Endothelial cell of umbilical vein (primary cell): ENCODE measurements around the gene HID1. TPM values are rescaled to one million over a fixed set of nuclear protein-coding genes. Genes with fewer than 3 reads are reported as not detected.

Experiments used
- BruUV-seq: library from RNA; stranded (reverse); fragments of 400-500 nt; replicated peaks from 2 replicates; lab custom pipeline; 2021; lab: Mats Ljungman, UMichigan
- CTCF ChIA-PET: fragments of 300-600, 350-600 bp; sonication (Branson Sonifier 250); formaldehyde crosslinking; loops from one replicate; lab custom pipeline; 2021; ENCODE audit warnings: antibody characterized with exemption, inconsistent platforms; lab: Charles Lee
- POLR2A ChIA-PET: fragments of 300-600, 350-600 bp; sonication (Branson Sonifier 250); formaldehyde crosslinking; loops from one replicate; lab custom pipeline; 2021; ENCODE audit warnings: antibody characterized with exemption, inconsistent platforms; lab: Charles Lee
- DNase-seq: peaks from one replicate; pipeline ENCODE4 v3.0.0-alpha.2; 2011; ENCODE audit warnings: low read depth, low spot score
- FAIRE-seq: peaks from 2 replicates; lab custom pipeline; 2011; peaks lifted over from hg19 to GRCh38; lab: Jason Lieb, UNC
- H2AFZ ChIP-seq: 2 replicates; pipeline ENCODE4 v1.6.0; 2012; ENCODE audit warnings: low read depth, low read length, control low read depth, inconsistent platforms
- H3K27ac ChIP-seq: 2 replicates; pipeline ENCODE4 v1.5.1; 2011; ENCODE audit warnings: low read depth, mild to moderate bottlenecking, control low read depth, low read length, moderate library complexity; ENCODE audit not compliant: insufficient read depth
- H3K27me3 ChIP-seq, 2 experiments: 2 replicates each; pipeline versions ENCODE4 v1.6.0 to v1.6.1; 2011; ENCODE audit warnings: low read length in 2 of 2, mixed read lengths in 1 of 2; ENCODE audit not compliant: control insufficient read depth in 2 of 2, insufficient read depth in 2 of 2
- H3K36me3 ChIP-seq, 2 experiments: 2 replicates in 1 of 2; 3 replicates in 1 of 2; pipeline ENCODE4 v1.5.1; 2011; ENCODE audit warnings: low read length in 2 of 2, mild to moderate bottlenecking in 1 of 2, moderate library complexity in 1 of 2; ENCODE audit not compliant: control insufficient read depth in 2 of 2, insufficient read depth in 2 of 2; ENCODE audit errors: extremely low read depth in 1 of 2
- H3K4me1 ChIP-seq: 3 replicates; pipeline ENCODE4 v1.5.1; 2011; ENCODE audit warnings: mild to moderate bottlenecking, low read length; ENCODE audit not compliant: control insufficient read depth, insufficient read depth; ENCODE audit errors: extremely low read depth
- H3K4me2 ChIP-seq: 2 replicates; pipeline ENCODE4 v1.6.1; 2011; ENCODE audit warnings: low read length, control low read depth, mixed read lengths; ENCODE audit not compliant: insufficient read depth
- H3K4me3 ChIP-seq, 3 experiments: fragments of 200-600 bp in 1 of 3; sonication (generic), shearing (Covaris generic) in 1 of 3; replicated peaks in 1 of 3; 2 replicates each; pipeline ENCODE4 v1.5.1; 2011 to 2016; ENCODE audit warnings: control low read depth in 3 of 3, low read length in 3 of 3, mild to moderate bottlenecking in 2 of 3, inconsistent platforms in 1 of 3, low read depth in 1 of 3, moderate library complexity in 1 of 3; ENCODE audit not compliant: insufficient read depth in 1 of 3
- H3K79me2 ChIP-seq: 2 replicates; pipeline ENCODE4 v1.6.0; 2012; ENCODE audit warnings: low read length, inconsistent platforms; ENCODE audit not compliant: control insufficient read depth, insufficient read depth
- H3K9ac ChIP-seq: replicated peaks from 2 replicates; pipeline ENCODE3; 2011; ENCODE audit warnings: low read length, control low read depth; ENCODE audit not compliant: insufficient read depth; ENCODE audit errors: extremely low read depth
- H3K9me1 ChIP-seq: replicated peaks from 3 replicates; pipeline ENCODE4 v1.6.0; 2011; ENCODE audit warnings: mild to moderate bottlenecking, low read length; ENCODE audit not compliant: control insufficient read depth, insufficient read depth; ENCODE audit errors: extremely low read depth
- H3K9me3 ChIP-seq: replicated peaks from 2 replicates; pipeline ENCODE4 v1.5.1; 2012; ENCODE audit warnings: low read length, inconsistent platforms; ENCODE audit not compliant: control insufficient read depth, insufficient read depth
- H4K20me1 ChIP-seq: replicated peaks from 2 replicates; pipeline ENCODE3; 2011; ENCODE audit warnings: mild to moderate bottlenecking, low read length; ENCODE audit not compliant: control insufficient read depth, insufficient read depth; ENCODE audit errors: extremely low read depth
- CTCF ChIP-seq, 2 donors: IDR thresholded peaks; 1 replicate in 1 of 2; 2 replicates in 1 of 2; pipeline ENCODE4 v1.5.1; 2011; ENCODE audit warnings: low read length in 2 of 2, mild to moderate bottlenecking in 2 of 2, moderate library complexity in 2 of 2, control low read depth in 1 of 2, inconsistent platforms in 1 of 2, low read depth in 1 of 2; ENCODE audit not compliant: insufficient read depth in 1 of 2; ENCODE audit errors: extremely low read depth in 1 of 2
- EZH2 ChIP-seq: IDR thresholded peaks from 2 replicates; pipeline ENCODE4 v1.6.1; 2012; ENCODE audit warnings: borderline replicate concordance, low read depth, mild to moderate bottlenecking, moderate library complexity, low read length, inconsistent platforms; ENCODE audit not compliant: severe bottlenecking
- MAX ChIP-seq: IDR thresholded peaks from 2 replicates; pipeline ENCODE4 v1.6.1; 2011; ENCODE audit not compliant: insufficient read depth, insufficient read length
- MYC ChIP-seq: IDR thresholded peaks from one replicate; pipeline ENCODE4 v1.6.1; 2011; ENCODE audit warnings: mild to moderate bottlenecking, low read depth, low read length
- POLR2A ChIP-seq: IDR thresholded peaks from 2 replicates; pipeline ENCODE4 v1.6.1; 2012; ENCODE audit warnings: low read depth, mild to moderate bottlenecking, control low read depth, low read length
- dilution Hi-C: fragments of 300-500 bp; cut with MboI; formaldehyde crosslinking; loops from one replicate; pipeline ENCODE4 v1.15.0; 2019; ENCODE audit warnings: low sequenced_read_pairs; ENCODE audit not compliant: extremely low pct_ligation_motif_present
- intact Hi-C: fragments of 100-400 bp; cut with micrococcal nuclease; formaldehyde crosslinking; loops from one replicate; pipeline ENCODE4 v1.10.0; 2022
- polyA plus RNA-seq, 4 experiments: library from polyadenylated mRNA; depleted of rRNA in 3 of 4; stranded (reverse) in 3 of 4; unstranded in 1 of 4; fragments of >200 nt; gene quantifications; 2 replicates each; pipeline versions ENCODE4 v1.2.1 to v1.2.3, GENCODE V29; 2011 to 2012; ENCODE audit warnings: missing spikeins in 1 of 4
- total RNA-seq: library from RNA; stranded (reverse); gene quantifications from 2 replicates; pipeline ENCODE4 v1.2.3, GENCODE V29; 2021

The HID1 gene
- total and polyA plus RNA-seq, 2 donors (not counting 3 experiments of a cell fraction or from before 2014, with no cell fraction given): 41.4 to 53.3 TPM

GRCh38 chr17:74904687-74905409 is 67.7 kb downstream of the HID1 start:
- H3K27ac ChIP-seq: no peak overlapping the region
- H3K4me1 ChIP-seq: no peaks in the 10 kb centered on the region
- H3K9ac ChIP-seq: no peak overlapping the region
- no peak for TF ChIP-seq EZH2
- no peak for TF ChIP-seq CTCF (IDR thresholded peaks at IDR 0.05; ENCODE audit: extremely low read depth in 1 of 2, insufficient read depth in 1 of 2, low read depth in 1 of 2, low read length in 2 of 2)
- TF ChIP-seq POLR2A: no peak
- no peak for TF ChIP-seq MAX
- no peak overlapping the region for H3K4me3 ChIP-seq
- no peaks in the 10 kb centered on the region for H3K36me3 ChIP-seq
- H4K20me1 ChIP-seq: no peaks in the 10 kb centered on the region
- CTCF ChIA-PET: interaction anchor here (1.2 kb wide), 1 partner anchor 57 kb away, joined by 3 read pairs; no protein-coding TSS in a partner anchor
- no peak overlapping the region for H2AFZ ChIP-seq
- no peak for FAIRE-seq
- no TSS peak for BruUV-seq
- intact Hi-C loops: no loop called here
- H3K9me1 ChIP-seq: no peaks in the 10 kb centered on the region
- no peak overlapping the region for H3K4me2 ChIP-seq
- H3K9me3 ChIP-seq: no peaks in the 10 kb centered on the region
- DNase-seq: no peak
- dilution Hi-C loops: no loop called here
- peaks cover 2 to 3% of the 10 kb centered on the region in 2 experiments for H3K27me3 ChIP-seq
- H3K79me2 ChIP-seq: no peaks in the 10 kb centered on the region
- POLR2A ChIA-PET: no interaction called here

- DNase-seq (no peak), FAIRE-seq (no peak)
- H3K9me3 ChIP-seq: no peaks in the 10 kb centered on the region
- no peaks in the 10 kb centered on the region for H3K9me1 ChIP-seq
- ChIA-PET POLR2A (no interaction called here), CTCF (no interaction called here)
- no peaks in the 10 kb centered on the region for H3K79me2 ChIP-seq
- no peak overlapping the region for H2AFZ ChIP-seq
- no TSS peak for BruUV-seq
- no peaks in the 10 kb centered on the region for H3K36me3 ChIP-seq
- no peaks in the 10 kb centered on the region for H3K27me3 ChIP-seq
- H3K27ac ChIP-seq: no peak overlapping the region
- H3K9ac ChIP-seq: no peak overlapping the region
- dilution Hi-C loops (no loop called here), intact Hi-C loops (no loop called here)
- H3K4me3 ChIP-seq: no peak overlapping the region
- no peaks in the 10 kb centered on the region for H3K4me1 ChIP-seq
- H4K20me1 ChIP-seq: no peaks in the 10 kb centered on the region
- no peak overlapping the region for H3K4me2 ChIP-seq
- TF ChIP-seq MYC: no peak
Measured at GRCh38 chr17:74903671-74904070, 68.9 kb downstream of the HID1 start.
